SH-SY5Y (cell line): ENCODE measurements around the gene SUGP2.

Experiments used
- GATA2 ChIP-seq: IDR thresholded peaks from 2 replicates; pipeline ENCODE4 v1.6.1; 2011; ENCODE audit warnings: mild to moderate bottlenecking, low read depth, low read length
- GATA3 ChIP-seq: IDR thresholded peaks from 2 replicates; pipeline ENCODE4 v1.6.1; 2011; ENCODE audit warnings: low read depth, mild to moderate bottlenecking, low read length, moderate library complexity

DNA sequence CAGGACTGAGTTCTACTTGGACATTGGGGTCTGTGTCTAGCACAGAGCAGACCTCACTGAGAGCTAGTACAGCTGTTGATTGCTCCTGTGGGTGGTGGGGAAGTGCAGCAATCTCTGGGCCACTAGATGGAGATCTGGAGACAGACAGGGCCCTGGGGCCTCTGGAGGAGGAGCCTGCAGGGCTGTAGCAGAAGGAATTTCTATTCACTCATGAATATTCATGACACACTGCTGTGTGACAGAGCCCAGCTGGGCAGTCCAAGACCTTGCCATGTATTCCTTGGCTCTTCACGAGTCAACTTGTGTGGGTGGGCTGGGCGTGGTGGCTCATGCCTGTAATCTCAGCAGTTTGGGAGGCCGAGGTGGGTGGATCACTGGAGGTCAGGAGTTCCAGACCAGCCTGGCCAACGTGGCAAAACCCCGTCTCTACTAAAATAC lies 37.5 kb downstream of the SUGP2 start:
- no peak for TF ChIP-seq GATA2
- no peak for TF ChIP-seq GATA3
